ENCODE results near the gene TBX3.

TBX3 gene

GRCh38 chr12:114681116-114681871, 2.7 kb downstream of the TBX3 start:
- Mint-ChIP-seq H3K4me3 (no peak overlapping the region), H3K9me3 (peaks cover 3% of the 10 kb centered on the region), H3K4me1 (ENCODE audit: low read depth) (peaks cover 34% of the 10 kb centered on the region), H3K36me3 (ENCODE audit: low read depth) (no peaks in the 10 kb centered on the region), H3K27me3 (peaks cover 97% of the 10 kb centered on the region), H3K27ac (no peak overlapping the region)
- DNase-seq: no peak

DNA sequence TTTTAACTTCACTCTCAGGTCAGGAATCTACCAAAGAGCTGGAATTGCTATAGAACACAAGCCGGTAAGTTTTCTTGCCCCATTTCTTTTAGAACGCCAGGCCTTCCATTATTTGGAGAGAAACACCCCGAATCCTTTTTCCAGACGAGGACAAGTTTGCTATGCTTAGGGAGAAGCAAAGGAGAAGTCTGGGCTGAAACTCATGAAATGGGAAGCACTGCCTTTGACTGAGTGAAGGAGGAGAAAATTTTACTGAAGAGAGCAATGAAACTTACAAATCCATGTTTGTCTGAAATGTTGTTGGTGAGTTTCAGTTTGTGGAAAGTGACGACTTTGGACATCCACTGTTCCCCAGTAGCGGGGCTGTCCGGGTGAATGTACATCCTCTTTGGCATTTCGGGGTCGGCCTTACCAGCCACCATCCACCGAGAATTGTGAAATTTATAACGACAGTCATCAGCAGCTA, 3.3 kb downstream of the TBX3 start:
- peaks cover 3% of the 10 kb centered on the region for H3K9me3 Mint-ChIP-seq
- no peak for DNase-seq
- no peak overlapping the region for H3K27ac Mint-ChIP-seq
- no peak overlapping the region for H3K4me3 Mint-ChIP-seq
- peaks cover 31% of the 10 kb centered on the region for H3K4me1 Mint-ChIP-seq (ENCODE audit: low read depth)
- H3K36me3 Mint-ChIP-seq (ENCODE audit: low read depth): no peaks in the 10 kb centered on the region
- H3K27me3 Mint-ChIP-seq: peaks cover 96% of the 10 kb centered on the region

GRCh38 chr12:114679942-114680341, 4.0 kb downstream of the TBX3 start:
- no peak for DNase-seq
- H3K9me3 Mint-ChIP-seq: peaks cover 3% of the 10 kb centered on the region
- no peaks in the 10 kb centered on the region for H3K36me3 Mint-ChIP-seq (ENCODE audit: low read depth)
- no peak overlapping the region for H3K27ac Mint-ChIP-seq
- H3K27me3 Mint-ChIP-seq: peaks cover 96% of the 10 kb centered on the region
- H3K4me3 Mint-ChIP-seq: no peak overlapping the region
- H3K4me1 Mint-ChIP-seq (ENCODE audit: low read depth): peaks cover 25% of the 10 kb centered on the region

GRCh38 chr12:114679452-114679875, 4.5 kb downstream of the TBX3 start:
- Mint-ChIP-seq H3K4me1 (ENCODE audit: low read depth) (peaks cover 23% of the 10 kb centered on the region), H3K27ac (no peak overlapping the region), H3K27me3 (peaks cover 98% of the 10 kb centered on the region), H3K4me3 (no peak overlapping the region), H3K36me3 (ENCODE audit: low read depth) (no peaks in the 10 kb centered on the region), H3K9me3 (peaks cover 3% of the 10 kb centered on the region)
- no peak for DNase-seq

- Mint-ChIP-seq H3K4me3 (no peak overlapping the region), H3K9me3 (peaks cover 3% of the 10 kb centered on the region), H3K27me3 (peaks cover 94% of the 10 kb centered on the region), H3K36me3 (ENCODE audit: low read depth) (no peaks in the 10 kb centered on the region), H3K4me1 (ENCODE audit: low read depth) (peaks cover 16% of the 10 kb centered on the region), H3K27ac (no peak overlapping the region)
- no peak for DNase-seq
Observed at GRCh38 chr12:114678718-114679117, 5.3 kb downstream of the TBX3 start.

DNA sequence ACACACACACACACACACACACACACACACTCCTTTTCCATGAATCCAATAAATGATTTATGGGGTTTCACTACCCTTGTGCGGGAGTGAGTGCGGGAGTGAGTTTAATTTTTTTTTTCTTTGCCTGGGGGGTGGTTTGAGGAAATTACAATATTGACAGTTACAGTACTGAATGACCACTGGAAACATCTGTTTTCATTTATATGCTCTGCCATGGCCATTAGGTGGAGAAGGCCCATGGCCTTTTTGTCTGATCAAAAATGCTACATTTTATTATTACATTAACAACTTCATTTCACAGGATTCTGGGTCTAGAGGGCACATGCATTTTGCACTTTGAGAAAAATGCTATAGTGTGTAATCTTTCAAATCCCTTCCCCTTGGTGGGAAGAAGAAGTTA, 5.9 kb downstream of the TBX3 start:
- Mint-ChIP-seq H3K4me3 (no peak overlapping the region), H3K4me1 (ENCODE audit: low read depth) (peaks cover 10% of the 10 kb centered on the region), H3K27ac (no peak overlapping the region), H3K9me3 (peaks cover 3% of the 10 kb centered on the region), H3K36me3 (ENCODE audit: low read depth) (no peaks in the 10 kb centered on the region), H3K27me3 (peaks cover 94% of the 10 kb centered on the region)
- no peak for DNase-seq

- DNase-seq: no peak
- Mint-ChIP-seq H3K27me3 (peaks cover 94% of the 10 kb centered on the region), H3K9me3 (peaks cover 3% of the 10 kb centered on the region), H3K27ac (no peak overlapping the region), H3K4me3 (no peak overlapping the region), H3K4me1 (ENCODE audit: low read depth) (peaks cover 2% of the 10 kb centered on the region), H3K36me3 (ENCODE audit: low read depth) (no peaks in the 10 kb centered on the region)
Observed at GRCh38 chr12:114676142-114676741, 7.7 kb downstream of the TBX3 start.

GRCh38 chr12:114674251-114675047, 9.5 kb downstream of the TBX3 start:
- peaks cover 94% of the 10 kb centered on the region for H3K27me3 Mint-ChIP-seq
- no peak overlapping the region for H3K4me3 Mint-ChIP-seq

GRCh38 chr12:114673901-114674250, 10.1 kb downstream of the TBX3 start:
- H3K4me3 Mint-ChIP-seq: no peak overlapping the region
- DNase-seq: no peak
- peaks cover 93% of the 10 kb centered on the region for H3K27me3 Mint-ChIP-seq
- no peaks in the 10 kb centered on the region for H3K36me3 Mint-ChIP-seq (ENCODE audit: low read depth)
- no peaks in the 10 kb centered on the region for H3K4me1 Mint-ChIP-seq (ENCODE audit: low read depth)
- no peaks in the 10 kb centered on the region for H3K9me3 Mint-ChIP-seq
- H3K27ac Mint-ChIP-seq: no peak overlapping the region

More at GRCh38 chr12:114674251-114675047, 9.5 kb downstream of the TBX3 start:
- no peak for DNase-seq
- H3K27ac Mint-ChIP-seq: no peak overlapping the region
- H3K36me3 Mint-ChIP-seq (ENCODE audit: low read depth): no peaks in the 10 kb centered on the region
- H3K9me3 Mint-ChIP-seq: no peaks in the 10 kb centered on the region
- H3K4me1 Mint-ChIP-seq (ENCODE audit: low read depth): no peaks in the 10 kb centered on the region

DNA sequence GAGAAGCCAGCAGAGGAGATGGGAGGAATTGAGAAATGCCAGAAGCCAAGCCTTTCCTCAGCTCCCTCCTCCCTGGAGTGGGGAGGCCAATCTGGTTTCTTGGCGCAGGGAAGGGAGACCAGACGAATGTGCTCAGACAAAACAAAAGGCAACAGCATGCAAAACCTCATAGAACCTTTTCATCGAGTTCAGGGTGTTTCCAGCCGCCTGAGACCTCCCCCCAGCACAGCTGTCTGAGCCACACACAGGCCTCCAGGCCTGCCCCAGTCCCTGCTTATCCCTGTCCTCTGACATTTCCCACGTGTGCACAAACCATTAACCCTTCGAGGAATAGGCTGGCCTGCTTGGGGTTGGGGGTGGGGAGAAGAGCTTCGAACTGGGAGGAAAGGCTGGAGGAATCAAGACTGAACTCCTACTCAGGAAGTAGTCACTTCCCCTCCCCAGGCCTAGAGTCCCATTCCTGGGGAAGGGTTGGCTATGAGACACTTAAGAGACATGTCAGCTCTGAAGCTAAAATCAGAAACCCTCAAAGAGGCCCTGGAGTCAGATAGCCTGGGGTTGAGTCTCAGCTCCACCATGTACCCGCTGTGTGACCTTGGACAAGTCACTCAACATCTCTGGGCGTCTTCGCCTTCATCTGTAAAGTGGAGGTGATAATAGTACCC, 10.7 kb downstream of the TBX3 start:
- H3K4me1 Mint-ChIP-seq (ENCODE audit: low read depth): no peaks in the 10 kb centered on the region

GRCh38 chr12:114672817-114673168, 11.2 kb downstream of the TBX3 start:
- Mint-ChIP-seq H3K27me3 (peaks cover 89% of the 10 kb centered on the region), H3K9me3 (no peaks in the 10 kb centered on the region), H3K4me3 (no peak overlapping the region), H3K4me1 (ENCODE audit: low read depth) (no peaks in the 10 kb centered on the region), H3K27ac (no peak overlapping the region), H3K36me3 (ENCODE audit: low read depth) (no peaks in the 10 kb centered on the region)
- no peak for DNase-seq

More for the DNA sequence above, 10.7 kb downstream of the TBX3 start:
- DNase-seq: no peak
- Mint-ChIP-seq H3K36me3 (ENCODE audit: low read depth) (no peaks in the 10 kb centered on the region), H3K27me3 (peaks cover 89% of the 10 kb centered on the region), H3K4me3 (no peak overlapping the region), H3K27ac (no peak overlapping the region), H3K9me3 (no peaks in the 10 kb centered on the region)

- Mint-ChIP-seq H3K36me3 (ENCODE audit: low read depth) (no peaks in the 10 kb centered on the region), H3K9me3 (no peaks in the 10 kb centered on the region), H3K27me3 (peaks cover 90% of the 10 kb centered on the region), H3K4me3 (no peak overlapping the region), H3K4me1 (ENCODE audit: low read depth) (peaks cover 1% of the 10 kb centered on the region), H3K27ac (no peak overlapping the region)
- no peak for DNase-seq
Observed at GRCh38 chr12:114671443-114672411, 12.2 kb downstream of the TBX3 start.

- DNase-seq: no peak
- peaks cover 1% of the 10 kb centered on the region for H3K4me1 Mint-ChIP-seq (ENCODE audit: low read depth)
- H3K4me3 Mint-ChIP-seq: no peak overlapping the region
- no peaks in the 10 kb centered on the region for H3K36me3 Mint-ChIP-seq (ENCODE audit: low read depth)
- no peaks in the 10 kb centered on the region for H3K9me3 Mint-ChIP-seq
- H3K27me3 Mint-ChIP-seq: peaks cover 89% of the 10 kb centered on the region
- no peak overlapping the region for H3K27ac Mint-ChIP-seq
Observed at GRCh38 chr12:114671066-114671442, 12.9 kb downstream of the TBX3 start.

Measured in activated T-cell treated with anti-CD3 and anti-CD28 coated beads, Interleukin-2, amount 50 U/mL, for 24 hours (primary cell).